GM19328 (cell line): ENCODE measurements around the gene SCRN1.
"Not testable (repeated sequence)": the region's sequence is repeated elsewhere in the genome, so short reads cannot be mapped to it uniquely, and the experiment has no call there.

Experiments
- ATAC-seq: cut with Tn5 transposase; IDR thresholded peaks from one replicate; pipeline ENCODE4 v1.9.1; 2021; ENCODE audit warnings: mild to moderate bottlenecking, moderate library complexity; ENCODE audit not compliant: unreplicated experiment

The SCRN1 gene

GRCh38 chr7:29970158-29970557 lies 19.4 kb downstream of the SCRN1 start:
- no peak for ATAC-seq

GRCh38 chr7:29969738-29970137 lies 19.9 kb downstream of the SCRN1 start:
- no peak for ATAC-seq

- ATAC-seq = no peak
Measured at GRCh38 chr7:29968683-29969395, 20.8 kb downstream of the SCRN1 start.

GRCh38 chr7:29965030-29965429 lies 24.6 kb downstream of the SCRN1 start:
- no peak for ATAC-seq

GRCh38 chr7:29962035-29962434 lies 27.6 kb downstream of the SCRN1 start:
- ATAC-seq = no peak

- ATAC-seq = not testable (repeated sequence)
Measured at GRCh38 chr7:29961611-29962010, 28.0 kb downstream of the SCRN1 start.

- ATAC-seq = no peak
Measured at GRCh38 chr7:29958667-29959358, 30.8 kb downstream of the SCRN1 start.

- ATAC-seq = no peak
Measured at GRCh38 chr7:29957521-29958310, 31.9 kb downstream of the SCRN1 start.

GRCh38 chr7:29956487-29956836 lies 33.1 kb downstream of the SCRN1 start:
- ATAC-seq = peak; percentile 26

- ATAC-seq = peak; percentile 54
Measured at GRCh38 chr7:29955799-29956486, 33.7 kb downstream of the SCRN1 start.

- ATAC-seq = no peak
Measured at GRCh38 chr7:29955075-29955792, 34.4 kb downstream of the SCRN1 start.

GRCh38 chr7:29953726-29954347 lies 35.8 kb downstream of the SCRN1 start:
- ATAC-seq = no peak

- ATAC-seq = no peak
Measured at GRCh38 chr7:29951206-29951605, 38.4 kb downstream of the SCRN1 start.

GRCh38 chr7:29950480-29950879 lies 39.1 kb downstream of the SCRN1 start:
- no peak for ATAC-seq

- no peak for ATAC-seq
Measured at GRCh38 chr7:29948587-29948986, 41.0 kb downstream of the SCRN1 start.

GRCh38 chr7:29946428-29947186 lies 43.0 kb downstream of the SCRN1 start:
- no peak for ATAC-seq

GRCh38 chr7:29945259-29945809 lies 44.3 kb downstream of the SCRN1 start:
- no peak for ATAC-seq

GRCh38 chr7:29940199-29940598 lies 49.4 kb downstream of the SCRN1 start:
- no peak for ATAC-seq

- ATAC-seq = no peak
Measured at GRCh38 chr7:29937132-29937531, 52.5 kb downstream of the SCRN1 start.
